ENCODE measurements around the gene HMGB2.

HMGB2 gene

DNA sequence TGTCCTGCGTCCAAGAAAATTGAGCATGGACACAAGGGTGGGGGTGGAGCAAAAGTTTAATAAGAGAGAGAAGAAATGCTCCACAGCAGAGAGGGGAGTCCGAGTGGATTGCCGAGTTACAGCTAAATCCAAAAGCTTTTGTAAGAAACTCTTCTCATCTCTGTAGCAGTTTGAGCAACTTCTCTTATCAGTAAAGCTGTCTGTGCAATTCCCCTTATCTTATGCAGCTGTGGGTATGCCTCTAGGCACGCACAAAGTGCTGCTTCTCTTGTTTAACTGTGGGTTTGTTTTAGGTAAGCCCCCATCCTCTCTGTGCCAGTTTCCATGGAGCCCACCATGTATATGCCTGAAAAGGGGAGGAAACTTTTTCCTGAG lies 44.8 kb downstream of the HMGB2 start:
- no peak overlapping the region for H3K27ac ChIP-seq
- no peak for DNase-seq (ENCODE audit: low read depth, low spot score)

DNA sequence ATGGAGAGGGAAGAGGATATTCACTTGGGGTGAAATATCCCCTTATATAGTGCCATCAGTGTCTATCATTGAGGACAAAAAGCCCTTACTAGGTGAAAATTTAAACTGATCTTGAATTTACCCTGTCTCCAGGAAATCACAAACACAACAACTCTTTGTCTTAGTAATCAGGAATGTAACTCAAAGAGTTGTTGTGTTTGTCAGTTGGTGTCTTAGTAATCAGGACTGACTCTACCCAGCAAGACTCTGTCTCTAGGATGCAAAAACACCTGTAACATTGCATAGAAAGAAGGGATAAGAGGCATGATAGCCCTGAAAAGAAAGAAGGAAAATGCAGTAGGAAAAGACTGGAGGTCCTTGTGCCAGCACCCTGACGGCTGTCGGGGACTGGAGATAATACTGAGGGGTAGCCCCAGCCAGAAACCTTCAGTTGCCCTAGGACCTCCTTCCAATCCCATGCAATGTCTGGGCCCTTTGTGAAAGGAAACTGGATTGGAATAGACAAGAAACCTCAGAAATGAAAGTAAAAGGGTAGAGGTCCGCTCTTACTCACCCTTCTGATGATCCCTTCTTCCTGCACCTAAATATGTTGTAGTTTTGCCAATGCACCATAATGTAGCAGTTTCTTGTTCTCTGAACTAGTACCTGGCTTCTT lies 45.3 kb downstream of the HMGB2 start:
- DNase-seq (ENCODE audit: low read depth, low spot score), result no peak
- no peak overlapping the region for H3K27ac ChIP-seq

DNA sequence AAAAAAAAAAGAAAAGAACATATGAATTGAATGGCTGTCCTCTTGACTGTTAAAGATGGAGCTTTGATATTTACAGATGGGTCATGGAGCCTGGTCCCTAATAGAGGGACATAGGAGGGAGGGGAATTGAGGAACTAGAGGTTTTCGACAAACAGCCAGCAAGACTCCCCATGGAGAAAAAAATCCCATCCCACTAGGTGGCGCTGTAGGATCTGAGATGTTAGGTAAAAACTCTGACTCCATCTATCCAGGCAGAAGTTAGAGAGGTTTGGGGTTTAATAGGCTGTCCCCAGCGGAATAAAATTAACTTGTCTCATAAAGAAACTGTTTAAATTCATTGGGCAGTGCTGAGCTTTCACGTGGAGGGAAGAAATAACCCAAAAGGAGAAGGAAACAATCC lies 45.9 kb downstream of the HMGB2 start:
- peak; percentile 10 for DNase-seq (ENCODE audit: low read depth, low spot score)
- H3K27ac ChIP-seq, result no peak overlapping the region

DNA sequence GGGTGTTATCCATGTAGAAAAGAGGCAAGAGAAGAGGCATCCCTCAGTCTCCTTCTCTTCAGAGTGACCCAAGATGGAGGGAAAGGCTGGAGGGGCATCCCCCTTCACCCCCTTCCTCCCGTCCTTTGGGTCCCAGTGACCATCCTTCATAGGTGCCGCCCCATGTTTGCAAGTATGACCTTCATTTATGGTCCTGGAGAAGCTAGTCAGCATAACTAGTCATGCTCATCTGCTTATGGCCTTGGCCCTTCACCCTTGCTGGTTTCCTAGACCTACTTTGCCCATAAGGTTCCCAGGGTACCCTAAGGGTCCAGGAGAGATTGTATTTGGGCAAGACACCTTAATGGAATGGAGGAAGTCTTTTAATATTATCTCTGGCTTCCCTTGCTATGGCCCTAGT lies 46.7 kb downstream of the HMGB2 start:
- H3K27ac ChIP-seq, result no peak overlapping the region
- DNase-seq (ENCODE audit: low read depth, low spot score), result no peak

DNA sequence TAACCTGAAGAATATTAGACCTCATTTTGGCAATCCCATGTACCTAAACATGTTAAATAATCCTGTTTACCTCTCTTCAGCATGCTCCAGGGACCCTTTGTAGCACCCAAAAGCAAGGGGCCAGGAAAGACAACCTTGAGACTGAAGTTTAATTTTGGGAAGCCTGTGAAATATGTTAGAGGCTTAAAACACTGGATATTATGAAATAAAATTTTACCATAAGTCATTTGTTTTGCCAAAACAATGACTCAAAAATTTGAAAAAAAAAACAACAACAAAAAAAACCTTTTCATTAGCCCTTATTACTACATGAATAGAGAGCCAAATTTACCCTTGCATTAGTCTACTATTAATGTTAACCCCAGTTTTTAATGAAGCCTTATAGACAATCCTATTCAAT lies 49.7 kb downstream of the HMGB2 start:
- H3K27ac ChIP-seq, result no peak overlapping the region
- DNase-seq (ENCODE audit: low read depth, low spot score), result no peak

DNA sequence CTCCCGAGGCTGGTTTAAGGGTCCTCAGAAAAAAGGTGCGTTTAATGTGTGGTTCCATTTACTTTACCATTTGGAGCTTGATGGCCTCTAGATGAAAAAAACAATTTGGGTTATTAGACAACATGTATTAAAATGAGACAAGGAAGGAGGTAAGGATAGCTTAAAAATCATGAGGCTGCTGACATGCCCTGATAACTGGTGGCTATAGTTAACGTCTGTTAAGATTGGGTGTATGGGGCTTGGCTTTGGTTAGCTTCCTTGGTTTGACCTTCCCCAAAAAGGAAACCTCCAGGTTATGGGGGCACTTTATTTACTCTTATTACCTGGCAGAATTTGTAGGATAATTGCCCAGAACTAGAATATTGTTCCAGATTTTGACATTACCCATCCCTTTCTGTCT lies 51.5 kb downstream of the HMGB2 start:
- H3K27ac ChIP-seq, result no peak overlapping the region

DNA sequence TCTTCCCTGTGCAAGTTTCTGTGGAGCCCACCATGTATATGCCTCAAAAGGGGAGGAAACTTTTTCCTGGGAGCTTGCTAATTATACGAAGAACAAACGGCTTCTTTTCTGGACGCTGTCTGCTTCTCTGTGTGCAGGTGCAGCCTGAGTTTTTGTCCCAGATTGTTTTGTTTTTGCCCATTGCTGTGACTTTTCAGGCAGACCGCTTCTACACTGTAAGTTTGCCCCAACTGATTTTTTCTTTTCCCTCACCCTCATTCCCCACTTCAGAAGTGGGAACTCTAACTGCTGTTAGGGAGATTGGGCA lies 51.9 kb downstream of the HMGB2 start:
- H3K27ac ChIP-seq, result no peak overlapping the region
- no peak for DNase-seq (ENCODE audit: low read depth, low spot score)

More for the DNA sequence above, 51.5 kb downstream of the HMGB2 start:
- DNase-seq (ENCODE audit: low read depth, low spot score), result no peak

DNA sequence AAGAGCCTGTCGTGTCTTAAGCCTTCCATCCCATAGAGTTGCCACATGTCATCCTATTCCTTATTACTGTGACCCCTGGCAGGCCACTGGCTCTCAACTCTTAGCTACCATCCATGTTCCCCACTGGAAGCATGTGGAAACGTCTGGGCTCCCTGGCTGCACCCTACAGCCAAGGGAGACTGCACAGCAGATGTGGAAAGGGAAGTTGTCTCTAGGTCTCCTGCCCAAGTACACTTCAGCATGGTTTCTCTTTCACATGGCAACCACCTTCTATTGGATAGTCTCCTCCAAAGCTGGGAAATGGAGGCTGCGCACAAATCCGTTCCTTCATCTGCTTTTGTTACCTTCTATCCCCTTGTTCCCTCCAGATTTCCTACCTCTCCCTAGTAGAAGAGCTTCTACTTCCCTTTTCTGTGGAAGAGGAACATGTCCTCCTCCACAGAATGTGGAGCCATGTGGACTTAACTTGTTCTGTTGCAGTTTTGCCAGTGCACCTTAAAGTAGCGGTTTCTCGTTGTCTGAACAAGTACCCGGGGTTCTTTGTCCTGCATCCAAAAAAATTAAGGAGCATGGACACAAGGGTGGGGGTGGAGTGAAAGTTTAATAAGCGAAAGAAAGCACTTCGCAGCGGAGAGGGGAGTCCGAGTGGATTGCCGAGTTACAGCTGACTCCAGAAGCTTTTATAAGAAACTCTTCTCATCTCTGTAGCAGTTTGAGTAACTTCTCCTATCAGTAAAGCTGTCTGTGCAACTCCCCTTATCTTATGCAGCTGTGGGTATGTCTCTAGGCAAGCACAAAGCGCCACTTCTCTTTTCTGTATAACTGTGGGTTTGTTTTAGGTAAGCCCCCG lies 52.5 kb downstream of the HMGB2 start:
- DNase-seq (ENCODE audit: low read depth, low spot score), result no peak
- H3K27ac ChIP-seq, result no peak overlapping the region
